Erythroblast (primary cell): Measurements from ENCODE around the gene TAGLN.

Experiments
- GATA1 ChIP-seq: IDR thresholded peaks from 2 replicates; pipeline ENCODE4 v1.6.1; 2011; ENCODE audit warnings: low read depth, mild to moderate bottlenecking, control low read depth, low read length, moderate library complexity
- POLR2A ChIP-seq: IDR thresholded peaks from 2 replicates; pipeline ENCODE4 v1.6.1; 2011; ENCODE audit warnings: mild to moderate bottlenecking, low read length

GRCh38 chr11:117230999-117231841, 32.0 kb downstream of the TAGLN start:
- TF ChIP-seq POLR2A: no peak
- TF ChIP-seq GATA1: no peak
